GM12878 (cell line): ENCODE results near the gene GPR108. TPM values are rescaled to one million over a fixed set of nuclear protein-coding genes. Genes with fewer than 3 reads are reported as not detected.

Experiments used
- BCL11A ChIP-seq: IDR thresholded peaks from 2 replicates; pipeline ENCODE4 v1.6.1; 2011; ENCODE audit warnings: low read depth, low read length
- CBX3 ChIP-seq: fragments of 200-600 bp; sonication (generic); IDR thresholded peaks from 2 replicates; pipeline ENCODE4 v1.6.1; 2016; ENCODE audit warnings: low read depth, borderline replicate concordance
- FOXK2 ChIP-seq: fragments of 450-650 bp; IDR thresholded peaks from 2 replicates; pipeline ENCODE4 v1.6.1; 2017; ENCODE audit warnings: mild to moderate bottlenecking, moderate library complexity
- HDAC6 ChIP-seq: fragments of 200-600 bp; sonication (generic); IDR thresholded peaks from one replicate; pipeline ENCODE4 v1.8.0; 2017; ENCODE audit warnings: antibody characterized with exemption; ENCODE audit not compliant: unreplicated experiment
- MXI1 ChIP-seq: fragments of 150-350 bp; IDR thresholded peaks from 2 replicates; pipeline ENCODE4 v1.6.1; 2011; ENCODE audit warnings: low read depth, mild to moderate bottlenecking, inconsistent platforms, low read length, improper control_type of control experiment
- MYB ChIP-seq: fragments of 150-350 bp; IDR thresholded peaks from 2 replicates; pipeline ENCODE4 v1.6.1; 2014; ENCODE audit warnings: mild to moderate bottlenecking, low read depth, low read length, borderline replicate concordance
- NFYB ChIP-seq: IDR thresholded peaks from 2 replicates; pipeline ENCODE4 v1.6.1; 2011; ENCODE audit warnings: low read depth, mild to moderate bottlenecking, low read length, improper control_type of control experiment, moderate library complexity; ENCODE audit not compliant: insufficient read depth
- POLR2AphosphoS5 ChIP-seq: IDR thresholded peaks from 2 replicates; pipeline ENCODE4 v1.6.1; 2011; ENCODE audit warnings: mild to moderate bottlenecking, low read length, inconsistent platforms
- POU2F2 ChIP-seq: IDR thresholded peaks from 3 replicates; pipeline ENCODE4 v1.6.1; 2011; ENCODE audit warnings: low read depth, mild to moderate bottlenecking, low read length, borderline replicate concordance
- SMARCA5 ChIP-seq: fragments of 450-650 bp; IDR thresholded peaks from 2 replicates; pipeline ENCODE4 v1.6.1; 2017; ENCODE audit warnings: mild to moderate bottlenecking
- polyA plus RNA-seq, 11 experiments: library from polyadenylated mRNA; depleted of rRNA in 4 of 11; unstranded in 6 of 11; stranded (reverse) in 5 of 11; fragments of >200 nt; fragmentation: Nextera tagmentation in 4 of 11; fragmentation: Illumina TruSeq in 1 of 11; extraction: Ambion mirVana in 4 of 11; extraction: Trizol in 1 of 11; gene quantifications; 1 replicate in 1 of 11; 2 replicates in 10 of 11; pipeline versions ENCODE4 v1.2.1 to v1.2.3, GENCODE V29; 2011 to 2016; ENCODE audit warnings: inconsistent platforms in 2 of 11, missing spikeins in 2 of 11, low read depth in 1 of 11
- total RNA-seq, 4 experiments: library from RNA; depleted of rRNA in 3 of 4; stranded (reverse); fragments of >200 nt in 3 of 4; fragmentation: Illumina TruSeq in 1 of 4; extraction: Trizol in 1 of 4; gene quantifications; 2 replicates each; pipeline versions ENCODE4 v1.2.1 to v1.2.3, GENCODE V29; 2013 to 2021
- TF ChIP-seq, protein P1 (sequence below): fragments of 450-650 bp; conservative IDR thresholded peaks from 2 replicates; pipeline ENCODE4 v1.6.1; 2017; ENCODE audit warnings: mild to moderate bottlenecking, moderate library complexity
- TF ChIP-seq, protein P2 (sequence below): fragments of 150-350 bp; IDR thresholded peaks from 2 replicates; pipeline ENCODE4 v1.6.1; 2014; ENCODE audit warnings: mild to moderate bottlenecking, low read depth, low read length
- TF ChIP-seq, protein P3 (sequence below): IDR thresholded peaks from 2 replicates; pipeline ENCODE4 v1.6.1; 2011; ENCODE audit warnings: low read depth, low read length, improper control_type of control experiment, borderline replicate concordance
- TF ChIP-seq, protein P4 (sequence below): IDR thresholded peaks from 2 replicates; pipeline ENCODE4 v1.6.1; 2012; ENCODE audit warnings: low read depth, low read length, improper control_type of control experiment
- TF ChIP-seq, protein P5 (sequence below): fragments of 450-650 bp; IDR thresholded peaks from 2 replicates; pipeline ENCODE4 v1.6.1; 2017; ENCODE audit warnings: antibody characterized with exemption, mild to moderate bottlenecking, moderate library complexity
- TF ChIP-seq, protein P6 (sequence below): fragments of 450-650 bp; IDR thresholded peaks from 2 replicates; pipeline ENCODE4 v1.6.1; 2018; ENCODE audit warnings: borderline replicate concordance, mild to moderate bottlenecking; ENCODE audit not compliant: partially characterized antibody

The GPR108 gene
- total and polyA plus RNA-seq, 10 of the 15 experiments (the other 5 are each of a cell fraction or from before 2014, with no cell fraction given), result 4.4 to 87.2 (median 57.1) TPM

DNA sequence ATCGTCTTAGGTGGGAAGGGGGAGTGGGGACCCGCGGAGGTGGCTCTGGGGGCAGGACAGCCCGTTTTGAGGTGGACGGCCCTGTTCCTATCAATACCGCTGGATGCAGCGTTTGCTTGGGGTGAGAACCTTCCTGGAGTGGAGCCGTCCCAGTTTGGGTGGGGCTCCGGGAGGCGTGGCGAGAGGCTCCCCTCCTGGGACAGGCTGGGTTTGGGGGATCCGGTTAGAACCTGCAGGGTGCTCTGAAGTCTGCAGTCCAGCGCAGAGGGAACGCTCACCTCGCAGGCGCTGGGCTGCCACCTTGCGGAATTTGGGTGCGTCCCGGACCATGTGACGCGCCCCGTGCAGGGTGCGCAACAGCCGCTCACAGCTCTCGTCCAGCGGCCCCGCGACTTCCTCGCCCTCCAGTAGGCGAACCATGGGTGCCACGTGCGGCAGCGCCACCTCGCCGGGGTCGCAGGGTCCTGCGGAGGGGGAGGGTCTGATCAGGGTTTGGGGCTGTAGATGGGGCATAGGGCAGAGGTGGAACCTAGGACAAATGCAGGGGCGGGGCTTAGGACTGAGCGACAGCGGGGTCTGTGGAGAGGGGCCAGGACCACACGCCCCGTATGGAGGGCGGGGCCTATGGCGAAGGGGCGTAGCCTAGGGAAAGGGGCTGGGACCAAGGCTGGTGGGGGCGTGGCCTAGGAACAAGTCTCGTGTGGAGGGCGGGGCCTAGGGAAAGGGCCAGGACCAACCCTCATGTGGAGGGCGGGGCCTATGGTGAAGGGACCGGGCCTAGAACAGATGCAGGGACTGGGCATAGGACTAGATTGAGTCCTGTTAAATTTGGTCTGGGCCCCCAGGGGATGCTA lies 16.0 kb upstream of the GPR108 start (continued):
- no peak for TF ChIP-seq CBX3
- TF ChIP-seq SMARCA5, result peak; percentile 76
- TF ChIP-seq, protein P1, sequence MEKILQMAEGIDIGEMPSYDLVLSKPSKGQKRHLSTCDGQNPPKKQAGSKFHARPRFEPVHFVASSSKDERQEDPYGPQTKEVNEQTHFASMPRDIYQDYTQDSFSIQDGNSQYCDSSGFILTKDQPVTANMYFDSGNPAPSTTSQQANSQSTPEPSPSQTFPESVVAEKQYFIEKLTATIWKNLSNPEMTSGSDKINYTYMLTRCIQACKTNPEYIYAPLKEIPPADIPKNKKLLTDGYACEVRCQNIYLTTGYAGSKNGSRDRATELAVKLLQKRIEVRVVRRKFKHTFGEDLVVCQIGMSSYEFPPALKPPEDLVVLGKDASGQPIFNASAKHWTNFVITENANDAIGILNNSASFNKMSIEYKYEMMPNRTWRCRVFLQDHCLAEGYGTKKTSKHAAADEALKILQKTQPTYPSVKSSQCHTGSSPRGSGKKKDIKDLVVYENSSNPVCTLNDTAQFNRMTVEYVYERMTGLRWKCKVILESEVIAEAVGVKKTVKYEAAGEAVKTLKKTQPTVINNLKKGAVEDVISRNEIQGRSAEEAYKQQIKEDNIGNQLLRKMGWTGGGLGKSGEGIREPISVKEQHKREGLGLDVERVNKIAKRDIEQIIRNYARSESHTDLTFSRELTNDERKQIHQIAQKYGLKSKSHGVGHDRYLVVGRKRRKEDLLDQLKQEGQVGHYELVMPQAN, result peak; percentile 66
- TF ChIP-seq, protein P2, sequence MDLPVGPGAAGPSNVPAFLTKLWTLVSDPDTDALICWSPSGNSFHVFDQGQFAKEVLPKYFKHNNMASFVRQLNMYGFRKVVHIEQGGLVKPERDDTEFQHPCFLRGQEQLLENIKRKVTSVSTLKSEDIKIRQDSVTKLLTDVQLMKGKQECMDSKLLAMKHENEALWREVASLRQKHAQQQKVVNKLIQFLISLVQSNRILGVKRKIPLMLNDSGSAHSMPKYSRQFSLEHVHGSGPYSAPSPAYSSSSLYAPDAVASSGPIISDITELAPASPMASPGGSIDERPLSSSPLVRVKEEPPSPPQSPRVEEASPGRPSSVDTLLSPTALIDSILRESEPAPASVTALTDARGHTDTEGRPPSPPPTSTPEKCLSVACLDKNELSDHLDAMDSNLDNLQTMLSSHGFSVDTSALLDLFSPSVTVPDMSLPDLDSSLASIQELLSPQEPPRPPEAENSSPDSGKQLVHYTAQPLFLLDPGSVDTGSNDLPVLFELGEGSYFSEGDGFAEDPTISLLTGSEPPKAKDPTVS, result no peak
- TF ChIP-seq, protein P3, sequence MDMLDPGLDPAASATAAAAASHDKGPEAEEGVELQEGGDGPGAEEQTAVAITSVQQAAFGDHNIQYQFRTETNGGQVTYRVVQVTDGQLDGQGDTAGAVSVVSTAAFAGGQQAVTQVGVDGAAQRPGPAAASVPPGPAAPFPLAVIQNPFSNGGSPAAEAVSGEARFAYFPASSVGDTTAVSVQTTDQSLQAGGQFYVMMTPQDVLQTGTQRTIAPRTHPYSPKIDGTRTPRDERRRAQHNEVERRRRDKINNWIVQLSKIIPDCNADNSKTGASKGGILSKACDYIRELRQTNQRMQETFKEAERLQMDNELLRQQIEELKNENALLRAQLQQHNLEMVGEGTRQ, result peak; percentile 68
- 0 out of 2 replicates have a peak, but pooled peaks have one; percentile 17 for TF ChIP-seq NFYB
- TF ChIP-seq POLR2AphosphoS5, result peak; percentile 52; the same call in 1 of the 2 replicates
- TF ChIP-seq, protein P4, sequence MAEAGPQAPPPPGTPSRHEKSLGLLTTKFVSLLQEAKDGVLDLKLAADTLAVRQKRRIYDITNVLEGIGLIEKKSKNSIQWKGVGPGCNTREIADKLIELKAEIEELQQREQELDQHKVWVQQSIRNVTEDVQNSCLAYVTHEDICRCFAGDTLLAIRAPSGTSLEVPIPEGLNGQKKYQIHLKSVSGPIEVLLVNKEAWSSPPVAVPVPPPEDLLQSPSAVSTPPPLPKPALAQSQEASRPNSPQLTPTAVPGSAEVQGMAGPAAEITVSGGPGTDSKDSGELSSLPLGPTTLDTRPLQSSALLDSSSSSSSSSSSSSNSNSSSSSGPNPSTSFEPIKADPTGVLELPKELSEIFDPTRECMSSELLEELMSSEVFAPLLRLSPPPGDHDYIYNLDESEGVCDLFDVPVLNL, result no peak
- TF ChIP-seq MYB, result no peak
- TF ChIP-seq FOXK2, result no peak
- no peak for TF ChIP-seq HDAC6
- TF ChIP-seq, protein P5, sequence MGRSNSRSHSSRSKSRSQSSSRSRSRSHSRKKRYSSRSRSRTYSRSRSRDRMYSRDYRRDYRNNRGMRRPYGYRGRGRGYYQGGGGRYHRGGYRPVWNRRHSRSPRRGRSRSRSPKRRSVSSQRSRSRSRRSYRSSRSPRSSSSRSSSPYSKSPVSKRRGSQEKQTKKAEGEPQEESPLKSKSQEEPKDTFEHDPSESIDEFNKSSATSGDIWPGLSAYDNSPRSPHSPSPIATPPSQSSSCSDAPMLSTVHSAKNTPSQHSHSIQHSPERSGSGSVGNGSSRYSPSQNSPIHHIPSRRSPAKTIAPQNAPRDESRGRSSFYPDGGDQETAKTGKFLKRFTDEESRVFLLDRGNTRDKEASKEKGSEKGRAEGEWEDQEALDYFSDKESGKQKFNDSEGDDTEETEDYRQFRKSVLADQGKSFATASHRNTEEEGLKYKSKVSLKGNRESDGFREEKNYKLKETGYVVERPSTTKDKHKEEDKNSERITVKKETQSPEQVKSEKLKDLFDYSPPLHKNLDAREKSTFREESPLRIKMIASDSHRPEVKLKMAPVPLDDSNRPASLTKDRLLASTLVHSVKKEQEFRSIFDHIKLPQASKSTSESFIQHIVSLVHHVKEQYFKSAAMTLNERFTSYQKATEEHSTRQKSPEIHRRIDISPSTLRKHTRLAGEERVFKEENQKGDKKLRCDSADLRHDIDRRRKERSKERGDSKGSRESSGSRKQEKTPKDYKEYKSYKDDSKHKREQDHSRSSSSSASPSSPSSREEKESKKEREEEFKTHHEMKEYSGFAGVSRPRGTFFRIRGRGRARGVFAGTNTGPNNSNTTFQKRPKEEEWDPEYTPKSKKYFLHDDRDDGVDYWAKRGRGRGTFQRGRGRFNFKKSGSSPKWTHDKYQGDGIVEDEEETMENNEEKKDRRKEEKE, result no peak
- TF ChIP-seq, protein P6, sequence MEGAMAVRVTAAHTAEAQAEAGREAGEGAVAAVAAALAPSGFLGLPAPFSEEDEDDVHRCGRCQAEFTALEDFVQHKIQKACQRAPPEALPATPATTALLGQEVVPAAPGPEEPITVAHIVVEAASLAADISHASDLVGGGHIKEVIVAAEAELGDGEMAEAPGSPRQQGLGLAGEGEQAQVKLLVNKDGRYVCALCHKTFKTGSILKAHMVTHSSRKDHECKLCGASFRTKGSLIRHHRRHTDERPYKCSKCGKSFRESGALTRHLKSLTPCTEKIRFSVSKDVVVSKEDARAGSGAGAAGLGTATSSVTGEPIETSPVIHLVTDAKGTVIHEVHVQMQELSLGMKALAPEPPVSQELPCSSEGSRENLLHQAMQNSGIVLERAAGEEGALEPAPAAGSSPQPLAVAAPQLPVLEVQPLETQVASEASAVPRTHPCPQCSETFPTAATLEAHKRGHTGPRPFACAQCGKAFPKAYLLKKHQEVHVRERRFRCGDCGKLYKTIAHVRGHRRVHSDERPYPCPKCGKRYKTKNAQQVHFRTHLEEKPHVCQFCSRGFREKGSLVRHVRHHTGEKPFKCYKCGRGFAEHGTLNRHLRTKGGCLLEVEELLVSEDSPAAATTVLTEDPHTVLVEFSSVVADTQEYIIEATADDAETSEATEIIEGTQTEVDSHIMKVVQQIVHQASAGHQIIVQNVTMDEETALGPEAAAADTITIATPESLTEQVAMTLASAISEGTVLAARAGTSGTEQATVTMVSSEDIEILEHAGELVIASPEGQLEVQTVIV, result no peak
- peak; percentile 86 for TF ChIP-seq MXI1
- no peak for TF ChIP-seq POU2F2
- TF ChIP-seq BCL11A, result 0 out of 2 replicates have a peak, but pooled peaks have one; percentile 9
